Measurements from ENCODE around the gene POM121L12.

POM121L12 gene

DNA sequence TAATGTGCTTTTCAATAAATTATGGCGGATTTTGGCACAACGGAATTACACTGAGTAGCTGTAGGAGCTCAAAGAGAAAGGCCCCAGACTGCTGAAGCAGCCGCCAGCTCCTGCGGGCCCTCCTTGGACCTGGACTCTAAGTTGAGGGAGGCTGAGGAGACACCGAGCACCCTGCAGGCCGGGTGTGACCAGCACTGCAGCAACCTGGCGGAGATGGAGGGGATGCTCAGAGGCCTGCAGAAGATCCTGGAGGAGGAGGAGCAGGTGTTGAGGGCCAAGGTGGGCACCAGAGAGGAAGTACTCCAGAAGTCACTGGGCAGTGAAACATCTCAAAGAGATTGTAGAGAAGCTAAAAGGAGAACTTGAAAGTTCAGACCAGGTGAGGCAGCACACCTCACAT, 33.0 kb upstream of the POM121L12 start:
- intact Hi-C loops (cut with DNase I; ENCODE audit: low total_unique reads): no loop called here
- Histone ChIP-seq H3K9me3 (no peaks in the 10 kb centered on the region), H3K27me3 (no peaks in the 10 kb centered on the region), H3K36me3 (no peaks in the 10 kb centered on the region), H3K27ac (no peak overlapping the region), H3K4me3 (no peak overlapping the region), H3K4me1 (no peaks in the 10 kb centered on the region)
- DNase-seq: no peak
- TF ChIP-seq, protein P1, sequence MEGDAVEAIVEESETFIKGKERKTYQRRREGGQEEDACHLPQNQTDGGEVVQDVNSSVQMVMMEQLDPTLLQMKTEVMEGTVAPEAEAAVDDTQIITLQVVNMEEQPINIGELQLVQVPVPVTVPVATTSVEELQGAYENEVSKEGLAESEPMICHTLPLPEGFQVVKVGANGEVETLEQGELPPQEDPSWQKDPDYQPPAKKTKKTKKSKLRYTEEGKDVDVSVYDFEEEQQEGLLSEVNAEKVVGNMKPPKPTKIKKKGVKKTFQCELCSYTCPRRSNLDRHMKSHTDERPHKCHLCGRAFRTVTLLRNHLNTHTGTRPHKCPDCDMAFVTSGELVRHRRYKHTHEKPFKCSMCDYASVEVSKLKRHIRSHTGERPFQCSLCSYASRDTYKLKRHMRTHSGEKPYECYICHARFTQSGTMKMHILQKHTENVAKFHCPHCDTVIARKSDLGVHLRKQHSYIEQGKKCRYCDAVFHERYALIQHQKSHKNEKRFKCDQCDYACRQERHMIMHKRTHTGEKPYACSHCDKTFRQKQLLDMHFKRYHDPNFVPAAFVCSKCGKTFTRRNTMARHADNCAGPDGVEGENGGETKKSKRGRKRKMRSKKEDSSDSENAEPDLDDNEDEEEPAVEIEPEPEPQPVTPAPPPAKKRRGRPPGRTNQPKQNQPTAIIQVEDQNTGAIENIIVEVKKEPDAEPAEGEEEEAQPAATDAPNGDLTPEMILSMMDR (IDR thresholded peaks at IDR 0.05): no peak

DNA sequence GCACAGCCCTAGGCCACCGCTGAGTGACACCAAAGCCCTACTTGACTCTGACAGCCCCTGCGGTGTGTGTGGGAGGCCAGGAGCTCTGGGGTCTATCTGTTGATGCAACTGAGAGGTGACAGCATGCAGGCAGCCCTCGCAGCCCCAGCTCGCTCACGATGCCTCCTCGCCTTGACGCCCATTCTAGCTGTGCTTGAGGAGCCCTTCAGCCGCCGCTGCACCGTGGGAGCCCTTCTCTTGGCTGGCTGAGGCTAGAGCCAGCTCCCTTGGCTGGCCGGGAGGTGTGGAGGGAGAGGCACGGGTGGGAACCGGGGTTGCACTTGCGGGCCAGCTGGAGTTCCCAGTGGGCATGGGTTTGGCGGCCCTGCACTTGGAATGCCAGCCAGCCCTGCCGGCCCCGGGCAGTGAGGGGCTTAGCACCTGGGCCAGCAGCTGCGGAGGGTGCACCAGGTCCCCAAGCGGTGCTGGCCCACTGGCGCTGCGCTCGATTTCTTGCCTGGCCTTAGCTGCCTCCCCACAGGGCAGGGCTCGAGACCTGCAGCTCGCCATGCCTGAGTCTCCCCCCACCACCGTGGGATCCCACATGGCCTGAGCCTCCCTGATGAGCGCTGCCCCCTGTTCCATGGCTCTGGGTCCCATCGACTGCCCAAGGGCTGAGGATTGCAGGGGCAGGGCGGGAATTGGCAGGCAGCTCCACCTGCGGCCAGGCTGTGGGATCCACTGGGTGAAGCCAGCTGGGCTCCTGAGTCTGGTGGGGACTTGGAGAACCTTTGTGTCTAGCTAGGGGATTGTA, 31.6 kb upstream of the POM121L12 start:
- Histone ChIP-seq H3K4me3 (no peak overlapping the region), H3K9me3 (no peaks in the 10 kb centered on the region), H3K27ac (no peak overlapping the region), H3K27me3 (no peaks in the 10 kb centered on the region), H3K36me3 (no peaks in the 10 kb centered on the region), H3K4me1 (no peaks in the 10 kb centered on the region)
- DNase-seq: no peak
- TF ChIP-seq, protein P1 (IDR thresholded peaks at IDR 0.05): no peak
- intact Hi-C loops (cut with DNase I; ENCODE audit: low total_unique reads): no loop called here

DNA sequence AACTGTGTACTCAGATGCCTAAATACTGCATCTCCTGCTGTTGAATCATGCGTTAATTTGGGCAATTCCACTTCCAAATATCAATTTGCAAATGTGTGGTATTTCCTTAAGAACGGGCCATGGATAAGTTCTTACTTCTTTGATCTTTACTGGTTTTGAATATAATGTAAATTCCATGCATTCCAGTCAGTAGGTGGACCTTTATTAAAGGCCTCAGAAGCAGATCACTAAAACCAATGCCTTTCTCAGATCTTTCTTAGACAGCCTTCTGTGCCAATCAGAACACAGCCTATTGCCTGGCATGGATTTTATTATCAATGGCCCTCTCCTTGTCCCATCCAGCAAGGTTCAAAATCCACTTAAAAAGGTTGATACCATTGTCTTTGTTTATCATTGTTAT, 21.5 kb upstream of the POM121L12 start:
- Histone ChIP-seq H3K9me3 (no peaks in the 10 kb centered on the region), H3K4me1 (no peaks in the 10 kb centered on the region), H3K27me3 (no peaks in the 10 kb centered on the region), H3K27ac (no peak overlapping the region), H3K36me3 (no peaks in the 10 kb centered on the region), H3K4me3 (no peak overlapping the region)
- intact Hi-C loops (cut with DNase I; ENCODE audit: low total_unique reads): no loop called here
- DNase-seq: no peak
- TF ChIP-seq, protein P1 (IDR thresholded peaks at IDR 0.05): no peak

DNA sequence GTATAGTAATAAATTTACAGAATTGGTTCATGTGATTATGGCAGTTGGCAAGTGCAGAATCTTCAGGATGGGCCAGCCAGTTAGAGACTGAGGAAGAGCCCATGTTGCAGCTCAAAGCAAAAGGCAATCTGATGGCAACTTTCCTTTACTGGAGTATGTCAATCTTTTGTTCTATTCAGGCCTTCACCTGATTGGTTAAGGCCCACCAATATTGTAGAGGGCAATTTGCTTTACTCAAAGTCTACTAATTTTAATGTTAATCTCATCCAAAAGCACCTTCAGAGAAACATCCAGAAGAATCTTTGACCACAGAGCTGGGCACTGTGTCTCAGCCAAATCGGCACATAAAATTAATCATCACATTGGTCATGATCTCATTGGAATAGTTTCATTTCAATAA, 20.0 kb upstream of the POM121L12 start:
- Histone ChIP-seq H3K27me3 (no peaks in the 10 kb centered on the region), H3K9me3 (no peaks in the 10 kb centered on the region), H3K4me1 (no peaks in the 10 kb centered on the region), H3K4me3 (no peak overlapping the region), H3K36me3 (no peaks in the 10 kb centered on the region), H3K27ac (no peak overlapping the region)
- TF ChIP-seq, protein P1 (IDR thresholded peaks at IDR 0.05): no peak
- DNase-seq: no peak
- intact Hi-C loops (cut with DNase I; ENCODE audit: low total_unique reads): no loop called here

DNA sequence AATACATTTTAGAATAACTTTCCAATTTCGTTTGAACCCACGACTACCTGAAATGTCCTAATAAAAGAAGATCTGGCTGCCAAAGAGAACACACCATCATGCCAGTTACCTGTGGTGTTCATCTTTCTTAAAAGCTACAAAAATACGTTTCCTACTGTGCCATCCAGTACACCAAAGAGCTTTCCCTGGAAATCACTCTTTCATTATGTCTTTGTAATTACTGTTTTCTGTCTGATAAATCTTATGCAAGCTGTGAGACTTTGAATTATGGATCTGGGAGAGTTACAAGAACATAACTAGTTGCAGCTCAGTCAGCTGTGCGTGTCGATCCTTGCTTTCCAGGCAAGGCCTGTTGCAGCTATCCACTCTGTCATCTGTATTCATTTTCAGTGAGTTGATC, 12.5 kb upstream of the POM121L12 start:
- TF ChIP-seq, protein P1 (IDR thresholded peaks at IDR 0.05): no peak
- no peak for DNase-seq
- no peak overlapping the region for H3K4me3 ChIP-seq
- no peaks in the 10 kb centered on the region for H3K9me3 ChIP-seq
- H3K27me3 ChIP-seq: no peaks in the 10 kb centered on the region
- intact Hi-C loops (cut with DNase I; ENCODE audit: low total_unique reads): no loop called here
- no peak overlapping the region for H3K27ac ChIP-seq
- no peaks in the 10 kb centered on the region for H3K36me3 ChIP-seq
- H3K4me1 ChIP-seq: no peaks in the 10 kb centered on the region
